ENCODE measurements around the gene DNAI2. TPM values are rescaled to one million over a fixed set of nuclear protein-coding genes. Genes with fewer than 3 reads are reported as not detected.

Gene DNAI2
- polyA plus RNA-seq, 1 of the 3 experiments (the other 2 are of a cell fraction): not detected

- no peaks in the 10 kb centered on the region for H3K79me2 ChIP-seq (ENCODE audit: insufficient read depth)
- no peak overlapping the region for H3K27ac ChIP-seq (ENCODE audit: low read depth in 2 of 2, low read length in 1 of 2)
- no peak for DNase-seq
- ChIA-PET CTCF (interaction anchor here (0.7 to 2.1 kb wide), 5 partner anchors 23 to 238 kb away, joined by 3 to 9 read pairs (median 3); no protein-coding TSS in a partner anchor), POLR2A (no interaction called here)
- H4K20me1 ChIP-seq (ENCODE audit: insufficient read depth): no peaks in the 10 kb centered on the region
- 51% methylated on average over 3 of the region's 3 CpGs for WGBS (ENCODE audit: low lambda C conversion rate)
- no peak for TF ChIP-seq NRF1 (IDR thresholded peaks at IDR 0.05; ENCODE audit: low read depth, low read length)
- TF ChIP-seq EP300 (IDR thresholded peaks at IDR 0.05; ENCODE audit: borderline replicate concordance in 1 of 2, low read depth in 1 of 2, low read length in 1 of 2): no peak
- no peak for TF ChIP-seq NFIC (IDR thresholded peaks at IDR 0.05; ENCODE audit: borderline replicate concordance)
- no peak for TF ChIP-seq POLR2AphosphoS5 (IDR thresholded peaks at IDR 0.05; ENCODE audit: low read depth, low read length)
- TF ChIP-seq JUND (IDR thresholded peaks at IDR 0.05): no peak
- no peak overlapping the region for H3K4me3 ChIP-seq (ENCODE audit: low read depth in 2 of 2, low read length in 1 of 2)
- H3K36me3 ChIP-seq (replicated peaks in 1 of 2; ENCODE audit: control insufficient read depth in 1 of 2, insufficient read depth in 2 of 2, low read length in 1 of 2): no peaks in the 10 kb centered on the region
- H3K27me3 ChIP-seq (ENCODE audit: insufficient read depth): no peaks in the 10 kb centered on the region
- H3K9ac ChIP-seq: no peak overlapping the region
- H3K9me2 ChIP-seq: no peaks in the 10 kb centered on the region
- peaks cover 0 to 3% of the 10 kb centered on the region in 2 experiments; a peak in 1 of 4 replicates for H3K4me1 ChIP-seq (ENCODE audit: control insufficient read depth in 1 of 2, insufficient read depth in 2 of 2, low read depth in 1 of 2, low read length in 1 of 2)
- no peak overlapping the region for H2AFZ ChIP-seq (ENCODE audit: low read depth)
- no peaks in the 10 kb centered on the region for H3F3A ChIP-seq (replicated peaks; ENCODE audit: insufficient read depth)
- no peaks in the 10 kb centered on the region for H3K9me3 ChIP-seq
- H3K4me2 ChIP-seq: no peak overlapping the region
Observed at GRCh38 chr17:74328487-74328886, 54.5 kb downstream of the DNAI2 start.

- ChIA-PET CTCF (interaction anchor here (0.7 to 2.2 kb wide), 5 partner anchors 22 to 237 kb away, joined by 3 to 9 read pairs (median 6); no protein-coding TSS in a partner anchor), POLR2A (no interaction called here)
- Histone ChIP-seq H2AFZ (ENCODE audit: low read depth) (no peak overlapping the region), H3K9ac (no peak overlapping the region), H3K79me2 (ENCODE audit: insufficient read depth) (no peaks in the 10 kb centered on the region), H3K36me3 (replicated peaks in 1 of 2; ENCODE audit: control insufficient read depth in 1 of 2, insufficient read depth in 2 of 2, low read length in 1 of 2) (no peaks in the 10 kb centered on the region), H3K9me3 (no peaks in the 10 kb centered on the region), H3K4me1 (ENCODE audit: control insufficient read depth in 1 of 2, insufficient read depth in 2 of 2, low read depth in 1 of 2, low read length in 1 of 2) (peaks cover 0 to 3% of the 10 kb centered on the region in 2 experiments; a peak in 1 of 4 replicates), H3K27ac (ENCODE audit: low read depth in 2 of 2, low read length in 1 of 2) (no peak overlapping the region), H3K27me3 (ENCODE audit: insufficient read depth) (no peaks in the 10 kb centered on the region), H3K4me2 (no peak overlapping the region), H3F3A (replicated peaks; ENCODE audit: insufficient read depth) (no peaks in the 10 kb centered on the region), H4K20me1 (ENCODE audit: insufficient read depth) (no peaks in the 10 kb centered on the region), H3K4me3 (ENCODE audit: low read depth in 2 of 2, low read length in 1 of 2) (no peak overlapping the region), H3K9me2 (no peaks in the 10 kb centered on the region)
- WGBS (ENCODE audit: low lambda C conversion rate): 44% methylated on average over 3 of the region's 3 CpGs
- TF ChIP-seq IRF3 (IDR thresholded peaks at IDR 0.05; ENCODE audit: low read depth, low read length) (no peak), REST (IDR thresholded peaks at IDR 0.05; ENCODE audit: low read depth, low read length) (no peak), TCF12 (IDR thresholded peaks at IDR 0.05) (no peak), USF1 (IDR thresholded peaks at IDR 0.05; ENCODE audit: borderline replicate concordance, low read depth) (no peak), RXRA (IDR thresholded peaks at IDR 0.05; ENCODE audit: borderline replicate concordance, low read depth) (no peak), EP300 (IDR thresholded peaks at IDR 0.05; ENCODE audit: borderline replicate concordance in 1 of 2, low read depth in 1 of 2, low read length in 1 of 2) (no peak)
- no peak for DNase-seq
Observed at GRCh38 chr17:74329378-74329777, 55.3 kb downstream of the DNAI2 start.

Measured in SK-N-SH (cell line).